ENCODE data around the gene CALML5.

CALML5 gene

DNA sequence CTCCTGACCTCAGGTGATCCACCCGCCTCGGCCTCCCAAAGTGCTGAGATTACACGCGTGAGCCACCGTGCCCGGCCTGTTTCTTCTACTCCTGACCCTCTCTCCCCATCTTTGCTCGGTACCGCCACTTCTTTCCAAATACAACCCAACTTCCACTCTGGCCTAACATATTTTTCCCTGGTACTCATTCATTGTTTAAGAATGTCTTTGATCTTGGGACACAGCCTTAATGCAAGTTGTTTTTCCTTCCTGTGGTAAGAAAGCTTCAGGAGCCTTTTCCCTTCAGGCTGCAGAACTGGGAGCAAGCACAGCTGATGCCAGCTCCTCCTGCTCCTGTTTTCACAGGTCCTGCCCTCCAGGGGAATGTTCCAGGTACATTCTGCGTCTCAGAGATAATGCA lies 39.1 kb upstream of the CALML5 start:
- H4K20me1 ChIP-seq (ENCODE audit: low read depth, low read length), result no peaks in the 10 kb centered on the region
- no peak overlapping the region for H3K4me2 ChIP-seq (ENCODE audit: low read depth, low read length, poor library complexity, severe bottlenecking)
- no peaks in the 10 kb centered on the region for H3K79me2 ChIP-seq (ENCODE audit: insufficient read depth, low read length)
- no peak overlapping the region for H3K27ac ChIP-seq (ENCODE audit: low read depth, low read length)
- no peaks in the 10 kb centered on the region for H3F3A ChIP-seq (ENCODE audit: insufficient read depth)
- no peaks in the 10 kb centered on the region for H3K9me3 ChIP-seq (ENCODE audit: insufficient read depth, low read length)
- no peak overlapping the region for H2AFZ ChIP-seq (ENCODE audit: low read depth, low read length, severe bottlenecking)
- H3K4me3 ChIP-seq (ENCODE audit: insufficient read depth, low read length, poor library complexity, severe bottlenecking), result no peak overlapping the region
- no peak overlapping the region for H3K9ac ChIP-seq (ENCODE audit: low read length)
- no peaks in the 10 kb centered on the region for H3K9me2 ChIP-seq (replicated peaks; ENCODE audit: insufficient read depth, low read length)
- H3K36me3 ChIP-seq (ENCODE audit: low read length), result 0 out of 2 replicates have a peak, but pooled peaks cover 5% of the 10 kb centered on the region
- H3K27me3 ChIP-seq (ENCODE audit: low read length), result no peaks in the 10 kb centered on the region
- TF ChIP-seq EZH2phosphoT487 (conservative IDR thresholded peaks at IDR 0.05; ENCODE audit: low read length), result no peak
- TF ChIP-seq, protein P1, sequence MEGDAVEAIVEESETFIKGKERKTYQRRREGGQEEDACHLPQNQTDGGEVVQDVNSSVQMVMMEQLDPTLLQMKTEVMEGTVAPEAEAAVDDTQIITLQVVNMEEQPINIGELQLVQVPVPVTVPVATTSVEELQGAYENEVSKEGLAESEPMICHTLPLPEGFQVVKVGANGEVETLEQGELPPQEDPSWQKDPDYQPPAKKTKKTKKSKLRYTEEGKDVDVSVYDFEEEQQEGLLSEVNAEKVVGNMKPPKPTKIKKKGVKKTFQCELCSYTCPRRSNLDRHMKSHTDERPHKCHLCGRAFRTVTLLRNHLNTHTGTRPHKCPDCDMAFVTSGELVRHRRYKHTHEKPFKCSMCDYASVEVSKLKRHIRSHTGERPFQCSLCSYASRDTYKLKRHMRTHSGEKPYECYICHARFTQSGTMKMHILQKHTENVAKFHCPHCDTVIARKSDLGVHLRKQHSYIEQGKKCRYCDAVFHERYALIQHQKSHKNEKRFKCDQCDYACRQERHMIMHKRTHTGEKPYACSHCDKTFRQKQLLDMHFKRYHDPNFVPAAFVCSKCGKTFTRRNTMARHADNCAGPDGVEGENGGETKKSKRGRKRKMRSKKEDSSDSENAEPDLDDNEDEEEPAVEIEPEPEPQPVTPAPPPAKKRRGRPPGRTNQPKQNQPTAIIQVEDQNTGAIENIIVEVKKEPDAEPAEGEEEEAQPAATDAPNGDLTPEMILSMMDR (IDR thresholded peaks at IDR 0.05; ENCODE audit: insufficient read depth, low read length, poor library complexity, severe bottlenecking), result no peak

DNA sequence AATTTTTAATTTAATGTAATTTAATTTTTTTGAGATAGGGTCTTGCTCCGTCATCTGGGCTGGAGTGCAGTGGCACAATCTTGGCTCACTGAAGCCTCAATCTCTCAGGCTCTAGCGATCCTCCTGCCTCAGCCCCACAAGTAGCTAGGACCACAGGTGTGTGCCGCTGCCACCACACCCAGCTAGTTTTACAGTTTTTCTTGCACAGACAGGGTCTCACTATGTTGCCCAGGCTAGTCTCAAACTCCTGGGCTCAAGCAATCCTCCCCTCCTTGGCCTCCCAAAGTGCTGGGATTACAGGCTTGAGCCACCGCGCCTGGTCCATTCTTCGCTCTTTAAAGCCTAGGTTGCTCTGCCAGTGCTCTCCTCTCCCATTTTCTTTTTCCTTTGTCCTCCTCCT lies 38.3 kb upstream of the CALML5 start:
- Histone ChIP-seq H3K79me2 (ENCODE audit: insufficient read depth, low read length) (no peaks in the 10 kb centered on the region), H3K4me3 (ENCODE audit: insufficient read depth, low read length, poor library complexity, severe bottlenecking) (no peak overlapping the region), H4K20me1 (ENCODE audit: low read depth, low read length) (no peaks in the 10 kb centered on the region), H3K4me2 (ENCODE audit: low read depth, low read length, poor library complexity, severe bottlenecking) (no peak overlapping the region), H3K27me3 (ENCODE audit: low read length) (no peaks in the 10 kb centered on the region), H3K9me2 (replicated peaks; ENCODE audit: insufficient read depth, low read length) (no peaks in the 10 kb centered on the region), H3K9me3 (ENCODE audit: insufficient read depth, low read length) (no peaks in the 10 kb centered on the region), H3K9ac (ENCODE audit: low read length) (no peak overlapping the region), H3K36me3 (ENCODE audit: low read length) (0 out of 2 replicates have a peak, but pooled peaks cover 5% of the 10 kb centered on the region), H3K27ac (ENCODE audit: low read depth, low read length) (no peak overlapping the region), H2AFZ (ENCODE audit: low read depth, low read length, severe bottlenecking) (no peak overlapping the region), H3F3A (ENCODE audit: insufficient read depth) (no peaks in the 10 kb centered on the region)
- TF ChIP-seq, protein P1 (IDR thresholded peaks at IDR 0.05; ENCODE audit: insufficient read depth, low read length, poor library complexity, severe bottlenecking), result no peak
- no peak for TF ChIP-seq EZH2phosphoT487 (conservative IDR thresholded peaks at IDR 0.05; ENCODE audit: low read length)

DNA sequence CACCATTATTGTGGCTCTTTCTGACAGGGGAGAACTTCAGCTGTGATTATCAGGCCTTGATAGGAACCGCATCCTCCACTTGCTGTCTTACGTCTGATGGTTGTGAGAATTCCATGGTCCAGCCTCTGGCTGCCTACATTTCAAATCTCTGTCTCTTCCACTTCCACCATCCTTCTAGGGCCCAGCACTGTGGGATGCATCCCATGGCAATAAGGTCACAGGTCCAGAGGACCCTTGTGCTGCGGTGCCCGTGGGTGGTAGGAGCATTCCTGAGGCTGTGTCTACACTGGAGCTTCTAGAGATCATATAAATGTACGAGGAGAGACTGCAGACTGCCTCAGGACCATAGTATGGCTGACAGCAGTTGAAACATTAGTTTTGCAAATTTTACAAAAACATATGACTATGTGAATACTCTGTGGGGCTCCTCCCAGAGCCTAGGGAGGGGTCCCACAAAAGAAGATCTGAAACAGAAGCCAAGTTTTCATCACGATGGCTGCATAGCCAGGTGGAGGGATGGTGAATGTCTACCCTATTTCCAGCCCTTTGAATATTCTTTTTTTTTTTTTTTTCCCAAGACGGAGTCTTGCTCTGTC lies 37.2 kb upstream of the CALML5 start:
- no peaks in the 10 kb centered on the region for H3K79me2 ChIP-seq (ENCODE audit: insufficient read depth, low read length)
- H3K27me3 ChIP-seq (ENCODE audit: low read length), result no peaks in the 10 kb centered on the region
- H3K9ac ChIP-seq (ENCODE audit: low read length), result no peak overlapping the region
- H3K36me3 ChIP-seq (ENCODE audit: low read length), result no peaks in the 10 kb centered on the region
- no peaks in the 10 kb centered on the region for H3K9me2 ChIP-seq (replicated peaks; ENCODE audit: insufficient read depth, low read length)
- no peak overlapping the region for H3K4me3 ChIP-seq (ENCODE audit: insufficient read depth, low read length, poor library complexity, severe bottlenecking)
- H3K4me2 ChIP-seq (ENCODE audit: low read depth, low read length, poor library complexity, severe bottlenecking), result no peak overlapping the region
- H3K27ac ChIP-seq (ENCODE audit: low read depth, low read length), result no peak overlapping the region
- H3K9me3 ChIP-seq (ENCODE audit: insufficient read depth, low read length), result no peaks in the 10 kb centered on the region
- no peak for TF ChIP-seq EZH2phosphoT487 (conservative IDR thresholded peaks at IDR 0.05; ENCODE audit: low read length)
- TF ChIP-seq, protein P1 (IDR thresholded peaks at IDR 0.05; ENCODE audit: insufficient read depth, low read length, poor library complexity, severe bottlenecking), result no peak
- H3F3A ChIP-seq (ENCODE audit: insufficient read depth), result no peaks in the 10 kb centered on the region
- H2AFZ ChIP-seq (ENCODE audit: low read depth, low read length, severe bottlenecking), result no peak overlapping the region
- no peaks in the 10 kb centered on the region for H4K20me1 ChIP-seq (ENCODE audit: low read depth, low read length)
